Thyroid gland (tissue), 4 donors: ENCODE measurements around the gene PIAS4. TPM values are rescaled to one million over a fixed set of nuclear protein-coding genes. Genes with fewer than 3 reads are reported as not detected.

ENCODE experiments used
- DNase-seq, 2 donors: peaks; one replicate each; pipeline ENCODE4 v3.0.0-alpha.2; 2019
- H3K27ac ChIP-seq, 3 donors: fragments of 200-600 bp; sonication (generic); 1 replicate in 2 of 3; 2 replicates in 1 of 3; pipeline ENCODE4 v1.5.1; 2016 to 2019; ENCODE audit warnings: mild to moderate bottlenecking in 1 of 3, moderate library complexity in 1 of 3
- H3K27me3 ChIP-seq: fragments of 200-600 bp; sonication (generic); one replicate; pipeline ENCODE4 v1.5.1; 2019
- H3K36me3 ChIP-seq, 2 donors: fragments of 200-600 bp; sonication (generic); one replicate each; pipeline ENCODE4 v1.5.1; 2016 to 2019
- H3K4me1 ChIP-seq, 2 donors: fragments of 200-600 bp; sonication (generic); one replicate each; pipeline ENCODE4 v1.5.1; 2017 to 2019
- H3K4me3 ChIP-seq, 3 donors: fragments of 200-600 bp; sonication (generic); replicated peaks in 1 of 3; 1 replicate in 2 of 3; 2 replicates in 1 of 3; pipeline ENCODE4 v1.5.1; 2016; ENCODE audit warnings: mild to moderate bottlenecking in 1 of 3
- H3K9me3 ChIP-seq: fragments of 200-600 bp; sonication (generic); one replicate; pipeline ENCODE4 v1.5.1; 2017
- CTCF ChIP-seq, 6 experiments: fragments of 200-600 bp in 3 of 6; fragments of 450-650 bp in 3 of 6; sonication (generic) in 3 of 6; IDR thresholded peaks; one replicate each; pipeline ENCODE4 v1.5.1; 2016 to 2019; ENCODE audit warnings: antibody characterized with exemption in 6 of 6, mild to moderate bottlenecking in 2 of 6, inconsistent platforms in 1 of 6, moderate library complexity in 1 of 6
- POLR2A ChIP-seq, 2 donors: fragments of 450-650 bp; IDR thresholded peaks; one replicate each; pipeline ENCODE4 v1.6.1; 2017; ENCODE audit warnings: antibody characterized with exemption in 2 of 2, mild to moderate bottlenecking in 2 of 2, moderate library complexity in 1 of 2
- WGBS, 2 donors: methylation state at CpG; one replicate each; pipeline ENCODE4 v1.1.5; 2017; 5-methylcytosine and 5-hydroxymethylcytosine counted together
- intact Hi-C: fragments of 100-400 bp; cut with DNase I; formaldehyde crosslinking; loops from one replicate; pipeline ENCODE4 v1.15.1; 2023
- total RNA-seq, 4 donors: library from RNA; depleted of rRNA; stranded (reverse); fragments of >200 nt; gene quantifications; one replicate each; pipeline ENCODE4 v1.2.3, GENCODE V29; 2016

PIAS4 gene
- total RNA-seq, 4 donors from 2014 or later: 14.7 to 32.3 (median 16.0) TPM

GRCh38 chr19:4062419-4063368, 55.2 kb downstream of the PIAS4 start:
- WGBS, 2 donors: 70 to 77% methylated on average over 9 to 11 of the region's 30 CpGs
- Histone ChIP-seq H3K9me3 (no peaks in the 10 kb centered on the region), H3K4me3 (no peak overlapping the region), H3K4me1 (peaks cover 54 to 63% of the 10 kb centered on the region in 2 donors), H3K27me3 (no peaks in the 10 kb centered on the region), H3K27ac (peak overlapping the region in 2 of 3 donors; percentile 98), H3K36me3 (no peaks in the 10 kb centered on the region)
- DNase-seq: no peak
- intact Hi-C loops: no loop called here
- no peak for TF ChIP-seq CTCF (IDR thresholded peaks at IDR 0.05)
- no peak for TF ChIP-seq POLR2A (IDR thresholded peaks at IDR 0.05)

- WGBS, 2 donors: 49 to 52% methylated on average over 29 to 30 of the region's 31 CpGs
- H3K4me3 ChIP-seq: peak overlapping the region; percentile 27 to 92 (median 88)
- intact Hi-C loops: no loop called here
- H3K9me3 ChIP-seq: no peaks in the 10 kb centered on the region
- H3K27ac ChIP-seq: peak overlapping the region; percentile 97 to 98 (median 98)
- H3K36me3 ChIP-seq: no peaks in the 10 kb centered on the region
- DNase-seq: no peak
- H3K27me3 ChIP-seq: no peaks in the 10 kb centered on the region
- TF ChIP-seq POLR2A (IDR thresholded peaks at IDR 0.05): no peak
- no peak for TF ChIP-seq CTCF (IDR thresholded peaks at IDR 0.05)
- H3K4me1 ChIP-seq: peaks cover 54 to 63% of the 10 kb centered on the region in 2 donors
Measured at GRCh38 chr19:4063369-4064148, 56.0 kb downstream of the PIAS4 start.

GRCh38 chr19:4064149-4064495, 56.6 kb downstream of the PIAS4 start:
- no peak for TF ChIP-seq CTCF (IDR thresholded peaks at IDR 0.05)
- TF ChIP-seq POLR2A (IDR thresholded peaks at IDR 0.05): no peak
- no peaks in the 10 kb centered on the region for H3K36me3 ChIP-seq
- intact Hi-C loops: no loop called here
- WGBS, 2 donors: 3 to 6% methylated on average over 19 of the region's 24 CpGs
- no peaks in the 10 kb centered on the region for H3K27me3 ChIP-seq
- peak overlapping the region; percentile 97 to 98 (median 98) for H3K27ac ChIP-seq
- peaks cover 50 to 58% of the 10 kb centered on the region in 2 donors for H3K4me1 ChIP-seq
- H3K9me3 ChIP-seq: no peaks in the 10 kb centered on the region
- DNase-seq: peak; percentile 50
- H3K4me3 ChIP-seq: peak overlapping the region; percentile 27 to 92 (median 88)

- Histone ChIP-seq H3K4me1 (peaks cover 45 to 52% of the 10 kb centered on the region in 2 donors), H3K27ac (peak overlapping the region; percentile 97 to 98 (median 98)), H3K9me3 (no peaks in the 10 kb centered on the region), H3K36me3 (no peaks in the 10 kb centered on the region), H3K27me3 (no peaks in the 10 kb centered on the region), H3K4me3 (peak overlapping the region; percentile 27 to 92 (median 88))
- DNase-seq: peak; percentile 45 to 59
- TF ChIP-seq CTCF (IDR thresholded peaks at IDR 0.05) (no peak), POLR2A (IDR thresholded peaks at IDR 0.05) (no peak)
- 2% methylated on average over 14 of the region's 57 CpGs; no CpG with 5 or more reads in 1 of the 2 donors for WGBS, 2 donors
- intact Hi-C loops: loop anchor here (5.0 kb wide), 1 partner anchor 58 kb away; the partner anchor contains the start of gene MAP2K2
Measured at GRCh38 chr19:4064496-4065260, 57.1 kb downstream of the PIAS4 start.
